H1 (cell line): ENCODE measurements around the gene DPP10. TPM values are rescaled to one million over a fixed set of nuclear protein-coding genes. Genes with fewer than 3 reads are reported as not detected.

Experiments
- ASH2L ChIP-seq: fragments of 200-600, 300-600 bp; sonication (generic); IDR thresholded peaks from one replicate; pipeline ENCODE4 v1.7.1; 2017; ENCODE audit warnings: low read length
- CHD1 ChIP-seq: IDR thresholded peaks from 2 replicates; pipeline ENCODE4 v1.6.1; 2012; ENCODE audit warnings: low read depth, low read length, improper control_type of control experiment
- CHD7 ChIP-seq: fragments of 300-600 bp; sonication (generic); IDR thresholded peaks from 2 replicates; pipeline ENCODE4 v1.7.1; 2012; ENCODE audit warnings: low read length, moderate library complexity, mild to moderate bottlenecking, inconsistent platforms; ENCODE audit not compliant: insufficient replicate concordance
- E2F6 ChIP-seq: IDR thresholded peaks from 2 replicates; pipeline ENCODE4 v1.6.1; 2012; ENCODE audit warnings: inconsistent platforms
- KDM4A ChIP-seq: IDR thresholded peaks from one replicate; pipeline ENCODE4 v1.7.1; 2012; ENCODE audit warnings: low read depth, mild to moderate bottlenecking, moderate library complexity, low read length, inconsistent platforms; ENCODE audit not compliant: severe bottlenecking
- NANOG ChIP-seq: IDR thresholded peaks from 2 replicates; pipeline ENCODE4 v1.6.1; 2011; ENCODE audit warnings: low read length, low read depth, mild to moderate bottlenecking, inconsistent platforms; ENCODE audit not compliant: insufficient read depth, poor library complexity, severe bottlenecking
- RFX5 ChIP-seq: IDR thresholded peaks from 2 replicates; pipeline ENCODE4 v1.6.1; 2011; ENCODE audit warnings: low read depth, low read length, improper control_type of control experiment, borderline replicate concordance
- SP1 ChIP-seq: IDR thresholded peaks from 2 replicates; pipeline ENCODE4 v1.6.1; 2011; ENCODE audit warnings: low read depth, low read length
- TAF7 ChIP-seq: optimal IDR thresholded peaks from 2 replicates; pipeline ENCODE3; 2011; ENCODE audit warnings: low read depth, mild to moderate bottlenecking, inconsistent platforms, low read length, moderate library complexity, borderline replicate concordance
- ZNF274 ChIP-seq: IDR thresholded peaks from 2 replicates; pipeline ENCODE4 v1.7.0; 2012; ENCODE audit warnings: low read length, borderline replicate concordance; ENCODE audit errors: extremely low read depth
- polyA plus RNA-seq, 7 experiments: library from polyadenylated mRNA; depleted of rRNA in 3 of 7; stranded (reverse) in 5 of 7; unstranded in 2 of 7; fragments of >200 nt in 5 of 7; fragments of 200-250 nt in 2 of 7; gene quantifications; 1 replicate in 5 of 7; 2 replicates in 1 of 7; 4 replicates in 1 of 7; pipeline versions ENCODE4 v1.2.1 to v1.2.3, GENCODE V29; 2011 to 2013; ENCODE audit warnings: missing spikeins in 2 of 7, mixed read lengths in 2 of 7
- total RNA-seq: library from RNA; stranded (reverse); fragmentation: NEBNext Ultra II Directional; extraction: Animal tissue kit (Norgen Biotek cat#: 25700); gene quantifications from 2 replicates; pipeline ENCODE4 v1.2.1, GENCODE V29; 2021

The DPP10 gene
- total and polyA plus RNA-seq, 2 of the 8 experiments (the other 6 are each of a cell fraction or from before 2014, with no cell fraction given) = 3.3 to 7.2 TPM

DNA sequence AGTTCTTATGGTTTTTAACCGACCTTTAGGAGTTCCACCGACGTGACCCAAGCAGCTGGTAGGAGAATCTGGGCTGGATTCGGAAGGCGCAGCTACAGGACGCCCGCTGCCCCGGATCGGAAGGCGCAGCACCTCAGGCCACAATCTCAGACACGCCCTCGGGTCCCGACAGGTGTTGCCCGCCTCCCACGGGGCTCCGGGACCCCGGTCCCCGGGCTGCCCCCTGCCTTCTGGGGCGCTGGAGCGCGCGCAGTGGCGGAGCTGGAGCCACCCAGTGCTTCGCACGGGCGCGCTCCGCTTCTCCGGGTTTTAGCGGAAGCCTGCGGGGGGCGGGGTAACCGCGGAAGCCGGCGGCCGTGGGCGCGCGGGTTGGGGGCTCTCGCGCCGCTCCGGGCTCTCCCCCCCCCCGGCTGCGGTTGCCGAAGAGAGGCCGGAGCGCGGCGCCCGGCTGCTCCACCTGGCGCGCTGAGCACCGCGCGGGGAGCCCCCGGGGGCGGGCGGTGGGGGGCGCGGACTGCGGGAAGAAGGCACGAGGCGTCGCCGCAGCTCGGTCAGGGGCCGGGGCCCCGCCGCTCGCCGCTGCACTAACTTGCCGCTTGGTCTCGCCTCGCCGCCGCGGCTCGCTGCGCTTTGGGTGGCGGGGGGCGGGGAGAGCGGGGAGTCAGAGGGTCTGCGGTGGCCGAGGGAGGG is 718.8 kb downstream of the DPP10 start (continued):
- TF ChIP-seq CHD7 (no peak), CHD1 (no peak), E2F6 (peak; percentile 54; the same call in 1 of the 2 replicates), SP1 (peak; percentile 61; the same call in 1 of the 2 replicates), ZNF274 (no peak), RFX5 (no peak), KDM4A (peak; percentile 89), NANOG (no peak), TAF7 (peak; percentile 60), ASH2L (peak; percentile 77)
